Measurements from ENCODE around the gene KLF3.

KLF3 gene

DNA sequence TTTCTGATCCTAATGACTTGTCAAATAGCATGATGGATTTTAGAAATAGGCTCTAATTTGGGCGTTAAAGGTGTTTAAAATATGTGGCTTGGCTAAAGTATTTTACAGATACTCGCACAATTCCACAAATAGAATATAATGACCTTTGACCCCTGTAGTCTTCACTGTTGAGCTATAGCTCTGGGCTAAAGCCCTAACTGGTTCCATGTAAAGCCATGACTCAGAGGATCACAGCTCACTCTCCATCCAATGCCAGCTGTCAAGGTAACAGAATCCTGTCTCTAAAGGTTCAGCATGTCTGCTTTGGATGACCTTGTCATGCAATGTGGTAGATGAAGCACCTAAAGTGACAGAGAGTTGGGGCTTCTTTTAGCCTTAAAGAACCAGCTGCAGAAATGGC is 76.3 kb downstream of the KLF3 start:
- DNase-seq (ENCODE audit: low read depth in 2 of 2) = no peak

DNA sequence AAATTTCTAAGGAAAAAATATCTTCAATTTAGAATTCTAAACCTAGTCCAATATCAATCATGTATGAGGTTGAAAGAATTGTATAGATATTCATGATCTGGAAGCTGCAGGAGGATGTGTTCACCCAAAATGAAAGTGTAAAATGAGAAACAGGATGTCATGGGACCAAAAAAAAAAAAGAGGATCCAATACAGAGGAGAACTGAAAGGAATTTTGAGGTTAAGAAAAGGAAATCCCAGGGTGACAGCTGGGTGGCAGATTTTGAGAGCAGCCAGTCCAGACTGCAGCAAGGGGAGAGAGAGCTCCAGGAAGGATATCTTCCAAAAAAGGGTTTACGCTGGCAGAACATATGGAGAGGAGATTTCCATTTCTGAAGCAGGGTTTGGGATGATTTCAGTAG is 79.9 kb downstream of the KLF3 start:
- DNase-seq (ENCODE audit: low read depth in 2 of 2) = no peak

DNA sequence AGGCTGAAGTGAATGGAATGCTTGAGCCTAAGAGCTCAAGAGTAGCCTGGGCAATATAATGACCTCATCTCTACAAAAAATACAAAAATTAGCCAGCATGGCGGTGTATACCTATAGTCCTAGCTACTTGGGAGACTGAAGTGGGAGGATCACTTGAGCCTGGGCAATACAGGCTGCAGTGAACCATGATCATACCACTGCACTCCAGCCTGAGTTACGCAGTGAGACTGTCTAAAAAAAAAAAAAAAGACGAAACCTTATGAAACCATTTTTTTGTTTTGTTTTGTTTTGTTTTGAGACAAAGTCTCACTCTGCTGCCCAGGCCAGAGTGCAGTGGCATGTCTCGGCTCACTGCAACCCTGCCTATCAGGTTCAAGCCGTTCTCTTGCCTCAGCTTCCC is 81.9 kb downstream of the KLF3 start:
- DNase-seq (ENCODE audit: low read depth in 2 of 2) = no peak

DNA sequence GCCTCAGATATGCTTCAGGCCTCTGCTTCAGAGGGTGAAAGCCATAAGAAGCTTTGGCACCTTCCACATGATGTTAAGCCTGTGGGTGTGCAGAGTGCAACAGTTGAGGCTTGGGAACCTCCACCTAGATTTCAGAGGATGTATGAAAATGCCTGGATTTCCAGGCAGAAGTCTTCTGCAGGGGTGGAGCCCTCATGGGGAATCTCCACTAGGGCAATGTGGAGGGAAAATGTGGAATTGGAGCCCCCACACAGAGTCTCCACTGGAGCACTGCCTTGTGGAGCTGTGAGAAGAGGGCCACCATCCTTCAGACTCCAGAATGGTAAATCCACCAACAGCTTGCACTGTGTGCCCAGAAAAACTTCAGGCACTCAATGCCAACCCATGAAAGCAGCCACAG is 83.6 kb downstream of the KLF3 start:
- no peak for DNase-seq (ENCODE audit: low read depth in 2 of 2)

DNA sequence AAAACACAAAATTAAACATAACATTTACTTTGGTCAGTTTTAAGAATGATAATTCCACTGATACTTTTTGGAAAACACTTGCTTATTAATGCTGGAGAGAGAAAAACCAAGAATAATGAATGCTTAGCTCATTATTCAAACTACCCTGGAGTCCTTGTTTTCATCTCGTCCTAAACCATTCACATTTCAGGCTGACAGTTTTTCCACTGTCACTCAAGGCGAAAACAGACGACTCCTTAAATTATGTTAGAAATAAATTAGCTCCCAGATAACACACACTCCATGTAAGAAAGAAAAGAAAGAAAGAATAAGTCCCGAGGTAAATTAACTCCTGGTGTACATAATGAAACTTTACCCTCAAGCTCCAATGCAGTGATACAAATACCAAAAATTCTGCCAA is 85.3 kb downstream of the KLF3 start:
- DNase-seq (ENCODE audit: low read depth in 2 of 2) = no peak
